ENCODE data around the gene PPP1R14D.

The PPP1R14D gene

GRCh38 chr15:40845511-40846284 is 17.2 kb upstream of the PPP1R14D start:
- peak overlapping the region; percentile 1 for H3K4me3 ChIP-seq (ENCODE audit: low read depth, low read length)
- peaks cover 3% of the 10 kb centered on the region; the same call in 1 of the 2 replicates for H3K4me1 ChIP-seq (ENCODE audit: control insufficient read depth, insufficient read depth, low read length)
- TF ChIP-seq SP2 (tag by site-specific recombination; IDR thresholded peaks at IDR 0.05) = peak; percentile 9; the same call in 1 of the 2 replicates
- TF ChIP-seq ZNF366 (tag by site-specific recombination; conservative IDR thresholded peaks at IDR 0.05) = peak; percentile 24; the same call in 1 of the 2 replicates
- TF ChIP-seq PRDM1 (tag by site-specific recombination; IDR thresholded peaks at IDR 0.05) = 0 out of 2 replicates have a peak, but pooled peaks have one; percentile 33
- no peak for TF ChIP-seq GLI4 (tag by site-specific recombination; IDR thresholded peaks at IDR 0.05)
- TF ChIP-seq ZBTB11 (tag by site-specific recombination; conservative IDR thresholded peaks at IDR 0.05; ENCODE audit: low read depth) = no peak
- peaks cover 0 to 4% of the 10 kb centered on the region in 2 experiments; a peak in 2 of 3 replicates for H3K36me3 ChIP-seq (ENCODE audit: control insufficient read depth in 2 of 2, insufficient read depth in 1 of 2, low read length in 2 of 2)
- POLR2A ChIA-PET = interaction anchor here (0.6 to 1.4 kb wide), 3 partner anchors 28 to 351 kb away, joined by 3 to 5 read pairs (median 5); partner anchors contain the start of genes RHOV and VPS18
- CTCF ChIA-PET = interaction anchor here (0.6 to 5.2 kb wide), 4 partner anchors 12 to 49 kb away, joined by 3 to 63 read pairs (median 4); partner anchors contain the start of gene VPS18
- no peaks in the 10 kb centered on the region for H3K9me3 ChIP-seq (ENCODE audit: control insufficient read depth, insufficient read depth, low read depth, low read length)
- no peak overlapping the region for H3K27ac ChIP-seq (ENCODE audit: extremely low read depth, low read depth, low read length)

GRCh38 chr15:40845036-40845435 is 16.5 kb upstream of the PPP1R14D start:
- ChIA-PET POLR2A (interaction anchor here (1.1 to 1.4 kb wide), 3 partner anchors 29 to 49 kb away, joined by 3 to 7 read pairs (median 5); partner anchors contain the start of genes DNAJC17, RHOV, VPS18 and ZFYVE19), CTCF (interaction anchor here (0.6 to 2.7 kb wide), 6 partner anchors 12 to 95 kb away, joined by 3 to 24 read pairs (median 3); partner anchors contain the start of gene VPS18)
- Histone ChIP-seq H3K36me3 (ENCODE audit: control insufficient read depth in 2 of 2, insufficient read depth in 1 of 2, low read length in 2 of 2) (no peaks in the 10 kb centered on the region; a peak in 1 of 3 replicates), H3K4me3 (ENCODE audit: low read depth, low read length) (peak overlapping the region; percentile 44), H3K27ac (ENCODE audit: extremely low read depth, low read depth, low read length) (no peak overlapping the region), H3K9me3 (ENCODE audit: control insufficient read depth, insufficient read depth, low read depth, low read length) (no peaks in the 10 kb centered on the region), H3K4me1 (ENCODE audit: control insufficient read depth, insufficient read depth, low read length) (peaks cover 3% of the 10 kb centered on the region; the same call in 1 of the 2 replicates)
- TF ChIP-seq ZNF114 (tag by site-specific recombination; IDR thresholded peaks at IDR 0.05) (no peak), ZNF362 (tag by site-specific recombination; IDR thresholded peaks at IDR 0.05) (peak; percentile 89; the same call in 1 of the 2 replicates), ZNF645 (tag by site-specific recombination; IDR thresholded peaks at IDR 0.05) (no peak), ZNF132 (tag by site-specific recombination; IDR thresholded peaks at IDR 0.05; ENCODE audit: borderline replicate concordance) (no peak), ZNF510 (tag by site-specific recombination; IDR thresholded peaks at IDR 0.05; ENCODE audit: insufficient replicate concordance) (no peak), ZFP37 (tag by site-specific recombination; IDR thresholded peaks at IDR 0.05) (no peak)

GRCh38 chr15:40844696-40845030 is 16.2 kb upstream of the PPP1R14D start:
- no peaks in the 10 kb centered on the region for H3K9me3 ChIP-seq (ENCODE audit: control insufficient read depth, insufficient read depth, low read depth, low read length)
- H3K4me1 ChIP-seq (ENCODE audit: control insufficient read depth, insufficient read depth, low read length) = peaks cover 3% of the 10 kb centered on the region; the same call in 1 of the 2 replicates
- peak overlapping the region; percentile 44 for H3K4me3 ChIP-seq (ENCODE audit: low read depth, low read length)
- no peaks in the 10 kb centered on the region; a peak in 1 of 3 replicates for H3K36me3 ChIP-seq (ENCODE audit: control insufficient read depth in 2 of 2, insufficient read depth in 1 of 2, low read length in 2 of 2)
- POLR2A ChIA-PET = interaction anchor here (1.0 to 1.4 kb wide), 4 partner anchors 13 to 50 kb away, joined by 3 to 7 read pairs (median 6); partner anchors contain the start of genes DNAJC17, RHOV, VPS18 and ZFYVE19
- CTCF ChIA-PET = interaction anchor here (0.6 to 2.7 kb wide), 9 partner anchors 10 to 98 kb away, joined by 3 to 24 read pairs (median 3); partner anchors contain the start of gene VPS18
- no peak overlapping the region; the same call in 1 of the 2 replicates for H3K27ac ChIP-seq (ENCODE audit: extremely low read depth, low read depth, low read length)
- TF ChIP-seq RBAK (tag by site-specific recombination; IDR thresholded peaks at IDR 0.05) (no peak), MEIS1 (CRISPR knock-in tag; IDR thresholded peaks at IDR 0.05; ENCODE audit: borderline replicate concordance) (no peak), ZBTB21 (tag by site-specific recombination; IDR thresholded peaks at IDR 0.05) (no peak), ZNF645 (tag by site-specific recombination; IDR thresholded peaks at IDR 0.05) (no peak), SALL2 (tag by site-specific recombination; IDR thresholded peaks at IDR 0.05; ENCODE audit: borderline replicate concordance) (no peak), ZFP37 (tag by site-specific recombination; IDR thresholded peaks at IDR 0.05) (no peak), ZNF211 (tag by site-specific recombination; IDR thresholded peaks at IDR 0.05; ENCODE audit: low read depth) (no peak), ZBTB1 (tag by site-specific recombination; IDR thresholded peaks at IDR 0.05) (no peak), ZNF624 (tag by site-specific recombination; IDR thresholded peaks at IDR 0.05) (no peak), ZBTB7A (tag by site-specific recombination; IDR thresholded peaks at IDR 0.05; ENCODE audit: low read depth) (no peak), ZNF510 (tag by site-specific recombination; IDR thresholded peaks at IDR 0.05; ENCODE audit: insufficient replicate concordance) (no peak), ZNF701 (tag by site-specific recombination; IDR thresholded peaks at IDR 0.05) (no peak), ZNF629 (tag by site-specific recombination; IDR thresholded peaks at IDR 0.05) (no peak), ZNF664 (tag by site-specific recombination; IDR thresholded peaks at IDR 0.05) (no peak), ZNF155 (tag by site-specific recombination; IDR thresholded peaks at IDR 0.05) (no peak)

Measured in HEK293 (cell line).